GM18870 (cell line): ENCODE results near the gene GALP.
"Not testable (repeated sequence)": the region's sequence is repeated elsewhere in the genome, so short reads cannot be mapped to it uniquely, and the experiment has no call there.

Experiments
- ATAC-seq: cut with Tn5 transposase; IDR thresholded peaks from one replicate; pipeline ENCODE4 v1.9.1; 2021; ENCODE audit warnings: moderate library complexity; ENCODE audit not compliant: unreplicated experiment

The GALP gene

GRCh38 chr19:56177564-56178243 lies 1.9 kb downstream of the GALP start:
- ATAC-seq = no peak

DNA sequence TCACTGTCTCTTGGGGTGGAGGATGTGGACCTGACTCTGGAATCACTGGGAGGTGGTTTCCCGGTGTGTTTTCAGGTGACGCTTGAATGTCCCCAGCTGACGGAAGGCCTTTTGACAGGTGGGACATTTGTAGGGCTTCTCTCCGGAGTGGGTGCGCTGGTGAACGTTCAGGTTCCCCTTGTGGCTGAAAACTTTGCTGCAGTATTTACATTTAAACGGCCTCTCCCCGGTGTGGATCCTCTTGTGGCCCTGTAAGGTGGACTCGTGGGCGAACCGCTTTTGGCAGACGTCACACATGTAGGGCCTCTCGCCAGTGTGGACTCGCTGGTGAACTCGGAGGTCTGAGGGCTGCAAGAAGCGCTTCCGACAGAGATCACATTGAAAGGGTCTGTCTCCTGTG lies 14.0 kb downstream of the GALP start:
- ATAC-seq = no peak

DNA sequence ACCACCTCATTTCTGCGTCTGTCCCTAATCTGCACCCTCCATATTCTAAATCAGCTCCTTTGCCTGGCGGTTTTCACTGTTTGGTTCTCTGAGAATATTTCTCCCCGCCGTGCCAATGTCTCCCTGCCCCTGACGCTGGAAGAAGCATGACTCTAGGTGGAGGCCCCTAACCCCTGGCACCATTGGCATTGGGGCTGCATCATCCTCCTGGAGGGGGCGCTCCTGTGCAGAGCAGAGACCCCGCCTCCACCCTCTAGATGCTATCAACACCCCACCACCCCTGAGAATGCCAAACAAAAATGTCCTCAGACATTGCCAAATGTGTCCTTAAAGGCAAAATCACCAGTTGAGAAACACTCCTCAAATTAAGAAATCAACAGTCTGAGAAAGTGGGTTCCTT lies 15.3 kb downstream of the GALP start:
- ATAC-seq = no peak

DNA sequence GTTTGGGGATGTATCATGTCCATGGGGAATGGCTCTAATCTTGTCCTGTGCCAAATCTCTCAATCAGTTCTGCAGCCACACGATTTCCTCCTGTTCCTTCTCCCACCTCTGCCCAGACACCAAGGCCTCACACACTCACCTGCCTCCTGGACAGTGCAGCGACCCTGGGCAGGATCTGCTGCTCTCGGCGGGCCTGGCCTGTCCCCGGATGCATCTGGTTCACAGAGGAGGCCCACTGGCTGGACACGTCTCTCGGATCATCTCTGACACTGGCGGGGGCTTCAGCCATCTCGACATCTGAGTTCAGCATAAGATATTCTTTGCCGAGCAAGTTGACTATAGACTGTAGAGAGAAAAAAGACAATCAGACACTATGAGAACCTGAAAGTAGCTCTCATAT lies 15.9 kb downstream of the GALP start:
- ATAC-seq = no peak

DNA sequence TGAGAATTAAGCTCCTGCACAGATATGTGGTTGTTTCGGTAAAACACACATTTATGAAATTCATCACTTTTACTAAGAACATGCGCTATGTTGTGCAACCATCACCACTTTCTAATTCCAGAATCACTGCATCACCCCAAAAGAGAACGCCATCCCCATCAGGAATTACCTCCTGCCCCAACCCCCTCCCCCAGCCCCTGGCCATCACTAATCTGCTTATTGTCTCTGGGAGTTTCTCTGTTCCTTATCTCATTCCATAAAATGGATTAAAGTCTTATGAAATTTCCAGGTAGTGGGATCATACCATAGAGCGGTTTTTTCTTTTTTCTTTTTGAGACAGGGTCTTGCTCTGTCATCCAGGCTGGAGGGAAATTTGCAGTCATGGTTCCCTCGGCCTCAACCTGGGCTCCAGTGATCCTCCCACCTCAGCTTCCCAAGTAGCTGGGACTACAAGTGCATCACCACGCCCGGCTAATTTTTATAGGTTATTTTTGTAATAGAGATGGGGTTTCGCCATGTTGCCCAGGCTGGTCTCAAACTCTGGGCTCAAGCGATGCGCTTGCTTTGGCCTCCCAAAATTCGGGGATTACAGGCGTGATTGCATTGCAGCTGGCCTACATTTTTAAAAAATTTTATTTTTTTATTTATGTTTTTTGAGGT lies 18.3 kb downstream of the GALP start:
- ATAC-seq = no peak

GRCh38 chr19:56197646-56198045 lies 21.8 kb downstream of the GALP start, which contains the start of gene ZSCAN5B:
ZSCAN5B (minus strand) TSS chr19:56197783; CDS start chr19:56193052, 4,731 bp downstream.
- ATAC-seq = not testable (repeated sequence)

GRCh38 chr19:56199687-56200086 lies 23.9 kb downstream of the GALP start:
- no peak for ATAC-seq

GRCh38 chr19:56201973-56202372 lies 26.2 kb downstream of the GALP start, which contains the start of gene ZSCAN5C:
ZSCAN5C (plus strand) TSS chr19:56202273; CDS start chr19:56205914, 3,641 bp downstream.
- no peak for ATAC-seq

DNA sequence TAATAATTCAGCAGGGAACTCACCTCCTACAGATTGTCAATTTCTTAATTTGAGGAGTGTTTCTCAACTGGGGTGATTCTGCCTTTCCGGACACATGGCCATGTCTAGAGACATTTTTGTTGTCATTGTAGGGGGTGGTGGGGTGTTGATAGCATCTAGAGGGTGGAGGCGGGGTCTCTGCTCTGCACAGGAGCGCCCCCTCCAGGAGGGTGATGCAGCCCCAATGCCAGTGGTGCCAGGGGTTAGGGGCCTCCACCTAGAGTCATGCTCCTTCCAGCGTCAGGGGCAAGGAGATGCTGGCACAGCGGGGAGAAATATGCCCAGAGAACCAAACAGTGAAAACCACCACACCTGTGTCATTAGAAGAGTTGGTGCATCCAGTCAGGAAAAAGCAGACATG lies 31.8 kb downstream of the GALP start:
- ATAC-seq = not testable (repeated sequence)

- ATAC-seq = no peak
These were observed 33.3 kb downstream of the GALP start for GRCh38 chr19:56209091-56209490.

DNA sequence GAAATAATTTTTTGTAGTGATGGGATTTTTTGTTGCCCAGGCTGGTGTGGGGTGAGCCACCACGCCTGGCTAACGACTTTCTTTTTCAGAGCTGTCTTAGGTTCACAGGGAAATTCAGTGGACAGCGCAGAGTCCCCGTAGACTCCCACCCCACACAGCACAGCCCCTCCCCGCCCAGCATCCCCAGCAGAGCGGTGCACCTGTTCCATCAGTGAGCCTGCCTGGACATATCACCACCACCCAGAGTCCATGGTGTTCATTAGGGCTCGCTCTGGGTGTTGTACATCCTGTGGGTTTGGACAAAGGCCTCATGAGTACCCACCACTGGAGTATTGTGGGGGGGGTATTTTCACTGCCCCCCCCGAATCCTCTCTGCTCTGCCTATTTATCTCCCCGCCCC lies 34.2 kb downstream of the GALP start:
- not testable (repeated sequence) for ATAC-seq

DNA sequence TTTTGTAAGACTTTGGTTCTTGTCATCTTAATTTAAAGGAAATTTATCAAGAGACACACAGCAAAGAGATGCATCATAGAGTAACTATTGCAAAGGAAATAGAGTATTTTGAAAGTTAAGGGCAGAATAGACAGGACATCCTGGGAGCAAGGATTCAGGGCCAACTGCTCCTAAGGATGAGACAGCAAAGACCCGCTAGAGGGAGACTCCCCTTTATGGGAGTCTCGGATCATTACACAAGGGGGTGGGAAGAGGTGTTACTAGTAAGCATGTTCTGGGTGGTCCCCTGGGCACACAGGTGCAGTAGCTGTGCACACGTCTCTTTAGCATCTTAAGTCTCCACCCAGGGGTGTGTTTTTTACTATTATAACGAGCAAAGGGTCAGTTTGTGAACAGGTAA lies 35.9 kb downstream of the GALP start:
- ATAC-seq = no peak

GRCh38 chr19:56217039-56217949 lies 41.5 kb downstream of the GALP start:
- ATAC-seq = no peak

GRCh38 chr19:56218961-56219360 lies 43.2 kb downstream of the GALP start:
- ATAC-seq = no peak

DNA sequence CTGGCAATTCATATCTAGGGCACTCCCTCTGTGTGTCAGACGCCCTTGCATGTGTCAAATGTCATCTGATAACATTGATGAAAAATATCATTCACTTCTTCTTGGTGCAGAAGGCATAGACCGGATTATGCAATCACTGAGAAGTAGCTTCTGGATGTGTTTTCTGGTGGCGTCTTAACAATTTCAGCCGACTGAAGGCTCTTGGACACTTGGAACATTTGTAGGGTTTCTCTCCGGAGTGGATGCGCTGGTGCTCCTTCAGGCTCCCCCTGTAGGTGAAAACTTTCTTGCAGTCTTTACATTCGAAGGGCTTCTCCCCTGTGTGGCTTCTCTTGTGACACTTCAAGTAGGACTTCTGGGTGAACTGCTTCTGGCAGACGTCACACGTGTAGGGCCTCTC lies 45.6 kb downstream of the GALP start:
- ATAC-seq = not testable (repeated sequence)

GRCh38 chr19:56221851-56222250 lies 46.0 kb downstream of the GALP start:
- no peak for ATAC-seq

- no peak for ATAC-seq
These were observed 47.1 kb downstream of the GALP start for GRCh38 chr19:56222901-56223300.

- no peak for ATAC-seq
These were observed 47.7 kb downstream of the GALP start for GRCh38 chr19:56223481-56223880.
